Pancreas (tissue), 10 donors: ENCODE results near the gene MATK. TPM values are rescaled to one million over a fixed set of nuclear protein-coding genes. Genes with fewer than 3 reads are reported as not detected.

Source experiments
- ATAC-seq, 4 donors: fragments of 200-7000 bp; cut with Tn5 transposase; one replicate each; pipeline versions ENCODE4 v1.8.0 to v1.9.1; 2020; ENCODE audit warnings: mild to moderate bottlenecking in 4 of 4, moderate library complexity in 4 of 4
- DNase-seq, 6 donors: peaks; one replicate each; pipeline ENCODE4 v3.0.0-alpha.2; 2020
- FAIRE-seq: peaks from 2 replicates; lab custom pipeline; 2012; peaks lifted over from hg19 to GRCh38; lab: Jason Lieb, UNC
- H3K27ac ChIP-seq, 4 donors: fragments of 200-600 bp; sonication (generic); 1 replicate in 3 of 4; 2 replicates in 1 of 4; pipeline versions ENCODE4 v1.5.0 to v1.8.0; 2020
- H3K27me3 ChIP-seq, 4 donors: fragments of 200-600 bp; one replicate each; pipeline ENCODE4 v1.8.0; 2021
- H3K36me3 ChIP-seq, 3 donors: fragments of 200-600 bp; sonication (generic) in 1 of 3; one replicate each; pipeline versions ENCODE4 v1.5.0 to v1.8.0; 2020 to 2021
- H3K4me1 ChIP-seq, 3 donors: fragments of 200-600 bp; one replicate each; pipeline ENCODE4 v1.8.0; 2021
- H3K4me3 ChIP-seq, 4 donors: fragments of 200-600 bp; sonication (generic) in 2 of 4; one replicate each; pipeline versions ENCODE4 v1.5.0 to v1.8.0; 2020 to 2021
- H3K9me3 ChIP-seq, 4 donors: fragments of 200-600 bp; one replicate each; pipeline ENCODE4 v1.8.0; 2021
- CTCF ChIP-seq, 4 donors: fragments of 200-600 bp; sonication (generic) in 3 of 4; IDR thresholded peaks; one replicate each; pipeline versions ENCODE4 v1.5.0 to v1.8.0; 2021; ENCODE audit warnings: antibody characterized with exemption in 4 of 4
- WGBS, 2 donors: extraction: QIAGEN DNeasy Blood & Tissue Kit; methylation state at CpG; one replicate each; pipeline ENCODE4 v1.1.7; 2013; 5-methylcytosine and 5-hydroxymethylcytosine counted together
- intact Hi-C, 3 donors: fragments of 100-400 bp; cut with DNase I; formaldehyde crosslinking; loops; one replicate each; pipeline versions ENCODE4 v1.11.1 to v1.14.2; 2022
- polyA plus RNA-seq, 2 donors: library from polyadenylated mRNA; stranded (reverse); fragments of 200-250 nt; gene quantifications; one replicate each; pipeline ENCODE4 v1.2.3, GENCODE V29; 2013
- total RNA-seq, 6 donors: library from RNA; stranded (reverse); fragmentation: NEBNext Ultra II Directional in 4 of 6; extraction: Animal tissue kit (Norgen Biotek cat#: 25700) in 4 of 6; gene quantifications; one replicate each; pipeline versions ENCODE4 v1.2.1 to v1.2.4, GENCODE V29; 2021 to 2023
- donor health status: healthy with polysubstance abuse.
- donor health status: DM: no; HTN: no; CAD: no; lungs with moderate emphysema.
- donor health status: DM: no; HTN: no; CAD: no.
- donor health status: control.
- donor health status: control.
- donor health status: Bipolar disorder and iron deficiency.
- donor health status: DM: yes; HTN: yes; CAD: no.
- donor health status: DM: no; HTN: no; CAD: no.
- donor health status: DM: no; HTN: no; CAD: no.
- donor health status: DM: yes; HTN: yes; CAD: no.

MATK gene
- total and polyA plus RNA-seq, 8 donors: 0.69 to 3.9 (median 1.7) TPM; not detected in 2

GRCh38 chr19:3776479-3777040 is 9.6 kb downstream of the MATK start:
- TF ChIP-seq CTCF (IDR thresholded peaks at IDR 0.05): no peak
- peaks cover 0 to 2% (median 0%) of the 10 kb centered on the region in 4 donors for H3K9me3 ChIP-seq
- no peaks in the 10 kb centered on the region for H3K36me3 ChIP-seq
- H3K4me1 ChIP-seq: no peaks in the 10 kb centered on the region
- no peaks in the 10 kb centered on the region for H3K27me3 ChIP-seq
- DNase-seq (no peak), ATAC-seq (no peak), FAIRE-seq (no peak)
- WGBS, 2 donors: 78 to 79% methylated on average over 1 of the region's 1 CpG
- intact Hi-C loops: no loop called here
- H3K27ac ChIP-seq: no peak overlapping the region
- H3K4me3 ChIP-seq: no peak overlapping the region

- no peaks in the 10 kb centered on the region for H3K9me3 ChIP-seq
- FAIRE-seq: no peak
- 86 to 92% methylated on average over 5 of the region's 5 CpGs for WGBS, 2 donors
- intact Hi-C loops: no loop called here
- no peaks in the 10 kb centered on the region for H3K4me1 ChIP-seq
- H3K27ac ChIP-seq: no peak overlapping the region
- H3K4me3 ChIP-seq: no peak overlapping the region
- no peak for TF ChIP-seq CTCF (IDR thresholded peaks at IDR 0.05)
- DNase-seq: no peak
- no peaks in the 10 kb centered on the region for H3K36me3 ChIP-seq
- no peaks in the 10 kb centered on the region for H3K27me3 ChIP-seq
- ATAC-seq: no peak
Observed at GRCh38 chr19:3775831-3776230, 10.3 kb downstream of the MATK start.

- H3K27ac ChIP-seq: no peak overlapping the region
- intact Hi-C loops: no loop called here
- TF ChIP-seq CTCF (IDR thresholded peaks at IDR 0.05): no peak
- H3K4me1 ChIP-seq: no peaks in the 10 kb centered on the region
- WGBS, 2 donors: 51 to 74% methylated on average over 2 of the region's 2 CpGs
- ATAC-seq (no peak), DNase-seq (no peak), FAIRE-seq (no peak)
- no peaks in the 10 kb centered on the region for H3K9me3 ChIP-seq
- no peak overlapping the region for H3K4me3 ChIP-seq
- no peaks in the 10 kb centered on the region for H3K36me3 ChIP-seq
- H3K27me3 ChIP-seq: no peaks in the 10 kb centered on the region
Observed at GRCh38 chr19:3775374-3775711, 10.8 kb downstream of the MATK start.

- WGBS, 2 donors: 67 to 78% methylated on average over 25 of the region's 25 CpGs
- H3K4me1 ChIP-seq: no peaks in the 10 kb centered on the region
- no peaks in the 10 kb centered on the region for H3K27me3 ChIP-seq
- DNase-seq: no peak
- no peak overlapping the region for H3K27ac ChIP-seq
- no peak overlapping the region for H3K4me3 ChIP-seq
- FAIRE-seq: no peak
- ATAC-seq: no peak
- no peaks in the 10 kb centered on the region for H3K9me3 ChIP-seq
- no peak for TF ChIP-seq CTCF (IDR thresholded peaks at IDR 0.05)
- H3K36me3 ChIP-seq: no peaks in the 10 kb centered on the region
- intact Hi-C loops: no loop called here
Observed at GRCh38 chr19:3774621-3775373, 11.4 kb downstream of the MATK start.
